NT2/D1 (cell line): ENCODE results near the gene RRBP1.

Source experiments
- SUZ12 ChIP-seq: IDR thresholded peaks from 2 replicates; pipeline ENCODE4 v1.6.1; 2011; ENCODE audit not compliant: insufficient read length, insufficient read depth; ENCODE audit errors: extremely low read depth
- YY1 ChIP-seq: IDR thresholded peaks from 2 replicates; pipeline ENCODE4 v1.6.1; 2011; ENCODE audit not compliant: insufficient read length, insufficient read depth

DNA sequence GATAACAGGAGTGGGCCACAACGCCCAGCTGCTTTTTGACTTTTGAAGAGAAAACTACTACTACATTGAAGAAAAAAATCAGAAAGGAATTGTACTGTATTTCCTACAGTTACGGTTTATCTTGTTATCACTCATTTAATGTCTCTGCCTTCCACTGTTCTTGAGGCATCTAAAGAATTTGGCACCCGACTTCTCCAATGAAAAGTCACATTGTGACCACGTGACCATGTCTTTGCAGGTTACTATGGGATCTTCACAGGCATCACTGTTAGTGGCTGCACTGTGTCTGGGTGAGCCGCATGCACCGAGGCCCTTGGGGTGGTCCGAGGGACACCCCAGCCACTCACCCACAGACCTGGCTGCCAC lies 26.8 kb downstream of the RRBP1 start:
- TF ChIP-seq SUZ12 (no peak), YY1 (no peak)
